GM20000 (cell line): ENCODE results near the gene HOXA6.

Experiments
- DNase-seq: peaks from one replicate; pipeline ENCODE4 v3.0.0; 2012; ENCODE audit warnings: low spot score
- CTCF ChIP-seq: IDR thresholded peaks from 2 replicates; pipeline ENCODE4 v1.5.1; 2012; ENCODE audit warnings: mild to moderate bottlenecking, control low read depth; ENCODE audit errors: extremely low read depth, missing control alignments

Gene HOXA6

DNA sequence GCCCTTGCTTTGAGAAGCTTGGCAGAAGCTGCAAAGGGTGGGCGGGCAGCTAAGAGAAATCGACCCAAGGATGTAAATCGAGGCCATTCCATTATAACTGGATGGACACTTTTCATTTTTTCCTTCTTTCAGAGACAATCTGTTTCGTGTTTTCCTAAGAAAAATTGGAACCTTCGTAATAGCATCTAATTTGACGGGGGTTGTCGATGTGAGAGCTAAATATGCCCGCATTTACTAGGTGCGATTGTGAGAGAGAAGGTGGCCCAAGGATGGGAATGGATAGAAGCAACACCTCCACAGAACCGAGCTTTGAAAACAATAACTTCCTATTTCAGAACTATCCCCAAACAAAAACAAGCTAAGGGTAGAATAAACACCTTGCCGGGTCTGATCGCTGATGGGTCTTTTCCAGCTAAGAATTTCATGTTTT is 16.2 kb downstream of the HOXA6 start:
- no peak for DNase-seq
- no peak for TF ChIP-seq CTCF

DNA sequence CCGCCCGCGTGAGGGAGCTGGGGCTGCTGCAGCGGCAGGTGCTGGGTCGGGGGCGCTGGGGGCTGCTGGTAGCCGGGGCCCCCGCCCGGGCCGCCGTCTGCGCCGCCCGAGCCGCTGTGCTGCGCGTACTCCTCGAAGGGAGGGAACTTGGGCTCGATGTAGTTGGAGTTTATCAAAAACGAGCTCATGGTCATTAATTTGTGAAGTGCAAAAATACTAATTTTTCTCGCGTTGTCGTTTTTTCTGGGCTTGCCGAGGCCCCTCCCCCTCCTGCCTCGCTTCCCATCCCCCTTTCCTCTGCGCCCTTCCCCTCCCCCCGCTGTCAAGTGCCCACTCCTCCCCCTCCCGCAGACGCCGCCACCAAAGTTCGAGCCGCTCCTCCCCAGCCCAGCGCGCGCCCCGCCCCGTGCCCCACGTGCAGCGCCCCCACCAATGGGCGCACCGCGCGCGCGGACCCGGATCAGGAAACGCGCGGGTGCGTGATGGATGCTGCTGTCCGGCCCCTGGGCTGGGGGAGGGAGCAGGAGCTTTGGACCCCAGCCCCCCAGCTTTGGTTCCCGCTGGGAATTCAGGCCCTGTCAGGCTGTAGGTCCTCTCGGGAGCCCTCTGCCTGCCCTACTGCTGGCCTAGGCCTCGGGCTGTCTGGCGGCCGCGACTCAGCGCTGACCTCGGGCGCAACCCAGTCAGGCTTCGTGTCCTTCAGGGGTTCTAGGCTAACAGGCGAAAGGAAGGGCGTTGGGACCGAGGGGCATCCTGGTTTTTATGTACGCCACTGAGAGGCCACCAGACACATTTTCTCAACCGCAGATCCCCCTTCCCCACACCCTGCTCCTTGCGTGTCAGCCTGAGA is 16.8 kb downstream of the HOXA6 start, which contains the start of gene HOXA4:
Gene HOXA4, minus strand, starts transcription at position 218 of the 850 bp plus-strand sequence. Its CDS starts 24 bp downstream, at position 194.
- TF ChIP-seq CTCF, result no peak
- DNase-seq, result peak; percentile 89

DNA sequence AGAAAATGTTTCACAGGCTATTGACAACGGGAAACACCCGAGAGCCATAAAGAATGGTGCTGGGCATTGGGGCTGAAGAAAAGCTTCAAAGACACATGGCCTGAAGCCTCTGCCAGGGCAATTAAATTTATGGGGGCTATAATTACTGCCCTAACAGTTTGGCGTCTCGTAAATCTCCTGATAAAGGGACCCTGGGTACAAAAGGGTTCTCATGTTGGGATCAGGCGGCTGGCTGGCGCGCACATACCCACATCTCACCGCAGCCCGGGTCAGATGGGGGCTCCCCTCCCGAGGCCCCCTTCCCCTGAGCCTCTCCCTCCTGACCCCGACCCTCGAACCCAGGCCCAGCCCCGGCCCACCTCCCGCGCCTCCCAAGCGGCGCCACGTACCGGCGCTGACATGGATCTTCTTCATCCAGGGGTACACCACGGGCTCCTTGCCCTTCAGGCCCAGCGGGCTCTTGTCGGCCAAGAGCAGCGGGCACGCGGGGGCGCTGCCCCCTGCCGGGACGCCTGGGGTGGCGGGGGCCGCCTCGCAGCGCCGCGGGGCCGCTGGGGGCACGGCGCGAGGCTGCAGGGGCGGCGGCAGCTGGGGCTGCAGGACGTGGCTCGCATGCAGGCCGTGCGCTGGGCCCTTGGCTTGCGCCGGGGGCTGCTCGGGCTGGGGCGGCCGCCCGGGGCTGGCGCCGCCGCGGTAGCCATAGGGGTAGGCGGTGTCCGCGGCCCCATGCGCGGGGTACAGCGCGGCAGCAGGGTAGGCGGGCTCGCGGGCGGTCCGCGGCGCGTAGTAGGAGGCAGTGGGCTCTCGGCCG is 17.6 kb downstream of the HOXA6 start:
- DNase-seq, result no peak
- no peak for TF ChIP-seq CTCF

DNA sequence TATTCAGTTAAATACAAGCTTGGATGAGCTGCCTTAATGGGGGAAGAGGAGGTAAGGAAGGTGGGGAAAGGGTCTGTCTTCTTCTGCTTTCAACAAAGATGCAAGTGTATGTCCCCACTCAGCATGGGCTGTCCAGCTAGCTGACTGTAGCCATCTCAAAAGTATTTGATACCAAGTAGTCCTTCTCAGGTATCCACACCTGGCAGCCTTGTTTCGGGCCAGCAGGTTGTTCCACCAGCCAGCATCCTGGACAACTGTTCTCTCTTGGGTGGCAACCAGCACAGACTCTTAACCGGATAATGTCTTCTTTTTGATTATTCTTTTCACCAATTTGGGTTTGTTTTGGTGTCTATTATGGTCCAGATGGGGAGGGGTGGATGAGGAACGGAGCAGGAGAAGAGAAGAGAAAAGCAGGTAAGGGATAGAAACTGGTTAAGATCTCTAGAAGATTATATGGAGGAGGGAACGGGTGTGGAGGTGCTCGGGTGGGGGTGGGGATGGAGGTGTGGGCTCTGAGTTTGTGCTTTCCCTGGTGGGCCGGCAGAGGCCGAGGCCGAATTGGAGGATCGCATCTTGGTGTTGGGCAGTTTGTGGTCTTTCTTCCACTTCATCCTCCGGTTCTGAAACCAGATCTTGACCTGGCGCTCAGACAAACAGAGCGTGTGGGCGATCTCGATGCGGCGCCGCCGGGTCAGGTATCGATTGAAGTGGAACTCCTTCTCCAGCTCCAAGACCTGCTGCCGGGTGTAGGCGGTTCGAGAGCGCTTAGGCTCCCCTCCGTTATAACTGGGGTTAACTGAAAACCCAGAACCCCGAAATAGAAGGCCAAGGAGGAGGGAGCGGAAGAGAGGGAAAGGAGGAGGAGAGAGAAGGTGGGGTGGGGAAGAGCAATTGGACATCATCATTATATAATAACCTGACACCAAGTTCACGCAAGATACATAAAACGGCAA is 18.5 kb downstream of the HOXA6 start:
- DNase-seq, result no peak
- no peak for TF ChIP-seq CTCF

- DNase-seq, result no peak
These were observed 19.5 kb downstream of the HOXA6 start for GRCh38 chr7:27128034-27128433.

DNA sequence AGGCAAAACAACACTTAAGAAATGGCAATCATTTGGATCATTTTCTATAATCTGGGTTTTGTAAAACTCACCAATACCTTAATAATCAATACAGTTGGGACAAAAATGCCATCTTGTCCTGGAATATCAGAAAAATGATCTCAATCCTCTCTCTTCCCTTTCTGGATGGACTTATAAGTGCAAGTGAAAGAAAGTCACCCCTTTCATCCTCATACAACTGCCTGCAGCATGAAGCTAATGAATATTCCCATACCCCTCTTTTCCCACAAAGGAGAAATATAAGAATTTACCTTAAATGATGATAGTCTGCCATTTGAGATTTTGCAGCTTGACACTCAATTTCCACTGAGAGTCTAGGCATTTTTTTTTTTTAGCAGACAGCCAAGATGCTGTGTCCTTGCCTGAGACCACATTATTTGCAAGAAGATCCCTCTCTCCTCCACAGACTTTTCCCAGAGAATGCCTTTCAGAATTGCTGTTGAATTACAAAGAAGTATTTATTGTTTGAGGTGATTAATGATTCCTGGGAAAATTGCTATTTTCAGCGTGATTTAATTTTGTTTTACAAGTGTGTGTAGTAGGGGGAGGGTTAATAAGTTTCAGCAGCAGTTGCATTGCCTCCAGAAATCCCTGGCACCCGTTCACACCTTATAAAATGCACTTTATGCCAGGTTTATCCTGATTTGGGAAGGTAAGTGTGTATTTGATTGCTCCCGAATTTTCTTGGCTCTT is 20.8 kb downstream of the HOXA6 start:
- DNase-seq, result no peak
- no peak for TF ChIP-seq CTCF

More at GRCh38 chr7:27128034-27128433, 19.5 kb downstream of the HOXA6 start:
- no peak for TF ChIP-seq CTCF
